Measurements from ENCODE around the gene RSKR. TPM values are rescaled to one million over a fixed set of nuclear protein-coding genes. Genes with fewer than 3 reads are reported as not detected.

RSKR gene
- total and polyA plus RNA-seq, 2 donors from 2014 or later = 4.1 to 10.2 TPM

DNA sequence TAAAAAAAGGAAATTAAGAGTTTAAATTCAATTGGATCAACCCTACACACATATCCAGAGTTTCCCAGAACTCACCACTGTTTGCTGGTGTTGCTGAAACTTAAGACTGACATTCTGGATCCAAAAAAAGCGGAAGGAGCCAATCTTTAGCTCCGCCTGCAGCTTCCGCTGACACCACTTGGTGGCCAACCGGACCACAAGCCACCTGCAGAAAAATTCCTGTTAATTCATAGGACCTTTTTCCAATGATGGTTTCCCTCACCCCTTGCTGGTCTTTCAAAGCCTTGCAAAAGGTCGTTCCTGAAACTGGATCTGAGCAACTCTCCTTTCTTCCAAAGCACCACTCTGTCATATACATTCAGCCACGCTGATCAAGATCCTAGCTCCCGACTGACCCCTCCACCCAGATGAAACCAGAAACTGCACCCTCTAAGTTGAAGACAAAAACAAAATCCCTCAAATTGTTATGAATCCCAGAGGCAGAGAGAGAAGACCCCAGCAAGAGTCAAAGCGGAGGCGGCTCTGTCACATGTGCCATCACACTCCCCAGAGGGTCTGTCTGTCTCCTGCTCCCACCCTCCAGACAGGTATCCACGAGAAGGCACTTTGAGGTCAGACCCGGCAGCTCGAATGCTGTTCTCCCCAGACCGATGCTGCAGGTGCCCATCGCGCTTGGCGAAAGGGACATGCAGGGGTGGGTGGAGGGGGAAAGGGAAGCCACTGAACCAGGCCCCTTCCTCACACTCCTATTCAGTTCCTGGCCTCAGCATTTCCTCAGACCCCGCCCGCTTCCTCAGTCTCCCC lies 30.2 kb upstream of the RSKR start:
- DNase-seq (peak in 3 of 5 donors; percentile 41 to 67 (median 58)), FAIRE-seq (no peak)
- H3K27ac ChIP-seq (ENCODE audit: low read depth in 2 of 2, low read length in 2 of 2) = peak overlapping the region; percentile 79 to 81
- H3K4me1 ChIP-seq (ENCODE audit: control insufficient read depth in 2 of 3, insufficient read depth in 2 of 3, low read depth in 1 of 3, low read length in 3 of 3) = peaks cover 0 to 26% (median 25%) of the 10 kb centered on the region in 3 donors
- H3K9me3 ChIP-seq (ENCODE audit: control insufficient read depth in 2 of 3, insufficient read depth in 1 of 3, low read length in 3 of 3) = no peaks in the 10 kb centered on the region
- H3K9ac ChIP-seq (ENCODE audit: low read length in 3 of 3) = peak overlapping the region; percentile 24 to 87 (median 57)
- peaks cover 16 to 41% (median 36%) of the 10 kb centered on the region in 3 donors for H3K36me3 ChIP-seq (ENCODE audit: control insufficient read depth in 2 of 3, insufficient read depth in 3 of 3, low read length in 3 of 3)
- intact Hi-C loops (cut with DNase I) = no loop called here
- H3K4me3 ChIP-seq (ENCODE audit: low read length in 3 of 3) = peak overlapping the region; percentile 62 to 93 (median 79)
- peak; percentile 54 for TF ChIP-seq CTCF (IDR thresholded peaks at IDR 0.05; ENCODE audit: borderline replicate concordance, extremely low read depth, insufficient read depth)
- H3K27me3 ChIP-seq (ENCODE audit: control insufficient read depth, insufficient read depth, low read length) = no peaks in the 10 kb centered on the region

GRCh38 chr17:28641579-28641978 lies 27.6 kb upstream of the RSKR start:
- H3K36me3 ChIP-seq (ENCODE audit: control insufficient read depth in 2 of 3, insufficient read depth in 3 of 3, low read length in 3 of 3) = peaks cover 22 to 53% (median 51%) of the 10 kb centered on the region in 3 donors
- H3K4me1 ChIP-seq (ENCODE audit: control insufficient read depth in 2 of 3, insufficient read depth in 2 of 3, low read depth in 1 of 3, low read length in 3 of 3) = peaks cover 0 to 25% (median 22%) of the 10 kb centered on the region in 3 donors
- TF ChIP-seq CTCF (IDR thresholded peaks at IDR 0.05; ENCODE audit: borderline replicate concordance, extremely low read depth, insufficient read depth) = no peak

GRCh38 chr17:28635506-28635905 lies 21.5 kb upstream of the RSKR start:
- Histone ChIP-seq H3K36me3 (ENCODE audit: control insufficient read depth in 2 of 3, insufficient read depth in 3 of 3, low read length in 3 of 3) (peaks cover 21 to 89% (median 75%) of the 10 kb centered on the region in 3 donors), H3K27me3 (ENCODE audit: control insufficient read depth, insufficient read depth, low read length) (no peaks in the 10 kb centered on the region), H3K4me3 (ENCODE audit: low read length in 3 of 3) (no peak overlapping the region), H3K9me3 (ENCODE audit: control insufficient read depth in 2 of 3, insufficient read depth in 1 of 3, low read length in 3 of 3) (no peaks in the 10 kb centered on the region), H3K4me1 (ENCODE audit: control insufficient read depth in 2 of 3, insufficient read depth in 2 of 3, low read depth in 1 of 3, low read length in 3 of 3) (no peaks in the 10 kb centered on the region), H3K9ac (ENCODE audit: low read length in 3 of 3) (no peak overlapping the region), H3K27ac (ENCODE audit: low read depth in 2 of 2, low read length in 2 of 2) (no peak overlapping the region)
- FAIRE-seq = no peak
- TF ChIP-seq CTCF (IDR thresholded peaks at IDR 0.05; ENCODE audit: borderline replicate concordance, extremely low read depth, insufficient read depth) = no peak
- DNase-seq = no peak
- intact Hi-C loops (cut with DNase I) = no loop called here

More at GRCh38 chr17:28641579-28641978, 27.6 kb upstream of the RSKR start:
- Histone ChIP-seq H3K27ac (ENCODE audit: low read depth in 2 of 2, low read length in 2 of 2) (peak overlapping the region in 1 of 2 donors; percentile 29), H3K4me3 (ENCODE audit: low read length in 3 of 3) (no peak overlapping the region), H3K27me3 (ENCODE audit: control insufficient read depth, insufficient read depth, low read length) (no peaks in the 10 kb centered on the region), H3K9me3 (ENCODE audit: control insufficient read depth in 2 of 3, insufficient read depth in 1 of 3, low read length in 3 of 3) (no peaks in the 10 kb centered on the region), H3K9ac (ENCODE audit: low read length in 3 of 3) (no peak overlapping the region)
- intact Hi-C loops (cut with DNase I) = no loop called here
- DNase-seq = no peak
- no peak for FAIRE-seq
